NCI-H510A treated with DMSO at 0.1 percent for 48 hours (cell line): ENCODE data around the gene TCP11.
A peak's percentile ranks its signal among the peaks of the same experiment; 100 is the strongest.

Source experiments
- DNase-seq: peaks from one replicate; lab custom pipeline; 2025; lab: John Stamatoyannopoulos, UW

TCP11 gene

DNA sequence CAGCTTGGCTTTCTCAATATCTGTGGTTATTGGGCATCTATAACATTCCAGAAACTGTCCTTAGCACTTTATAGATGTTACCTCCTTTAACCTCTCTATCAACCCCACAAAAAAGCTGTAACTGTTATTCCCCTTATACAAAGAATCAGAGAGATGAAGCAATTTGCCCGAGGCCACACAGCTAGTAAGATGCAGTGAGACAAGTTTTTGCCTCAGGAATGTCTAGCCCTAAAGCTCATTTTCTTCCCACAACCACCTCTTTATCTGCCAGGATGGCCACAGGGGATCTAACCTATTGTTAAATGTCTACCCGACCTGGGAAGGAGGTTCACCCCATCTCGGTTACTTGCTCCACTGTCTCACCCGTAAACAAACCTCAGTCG, 31.9 kb upstream of the TCP11 start:
- no peak for DNase-seq

DNA sequence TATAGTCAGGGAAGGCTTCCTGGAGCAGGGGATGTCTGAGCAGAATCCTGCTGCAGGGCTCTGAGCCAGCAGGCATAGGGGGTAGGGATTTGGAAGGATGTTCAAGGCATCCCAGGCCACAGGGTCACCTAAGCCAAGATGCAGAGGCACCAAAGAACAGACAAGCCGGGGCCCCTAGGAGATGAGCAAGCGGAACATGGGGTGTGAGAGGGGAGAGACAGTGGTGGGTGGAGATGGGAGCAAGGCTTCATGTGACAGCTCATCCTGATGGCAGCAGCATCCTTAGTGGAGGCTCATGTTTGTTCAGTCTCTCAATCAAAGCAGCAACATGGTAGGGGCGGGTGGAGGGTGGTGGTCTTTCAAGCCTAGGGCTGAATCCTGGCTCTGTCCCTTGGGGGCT, 29.8 kb upstream of the TCP11 start:
- DNase-seq = no peak

GRCh38 chr6:35170166-35170565, 29.0 kb upstream of the TCP11 start:
- DNase-seq = no peak

DNA sequence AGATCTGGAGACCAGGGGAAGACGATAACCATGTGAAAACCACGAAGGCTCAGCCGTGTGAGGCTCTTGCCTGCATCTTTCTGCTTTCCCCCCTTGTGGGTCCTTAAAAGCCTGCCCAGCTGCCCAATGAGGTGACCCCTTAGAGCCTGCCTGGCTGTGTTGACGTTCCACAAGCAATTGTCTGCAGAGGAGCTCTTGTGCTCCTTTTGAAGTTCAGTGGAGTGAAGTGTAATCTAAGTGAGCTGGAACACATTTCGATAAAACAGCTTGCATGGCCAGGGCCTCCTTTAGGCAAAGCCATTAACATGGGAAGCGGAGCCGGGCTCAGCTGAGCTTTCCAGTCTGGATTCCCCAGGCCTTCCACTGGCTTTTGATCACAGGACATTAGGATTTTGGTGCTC, 27.3 kb upstream of the TCP11 start:
- peak; percentile 94 for DNase-seq

GRCh38 chr6:35167505-35167904, 26.4 kb upstream of the TCP11 start:
- no peak for DNase-seq

GRCh38 chr6:35166520-35166919, 25.4 kb upstream of the TCP11 start:
- DNase-seq = peak; percentile 84

DNA sequence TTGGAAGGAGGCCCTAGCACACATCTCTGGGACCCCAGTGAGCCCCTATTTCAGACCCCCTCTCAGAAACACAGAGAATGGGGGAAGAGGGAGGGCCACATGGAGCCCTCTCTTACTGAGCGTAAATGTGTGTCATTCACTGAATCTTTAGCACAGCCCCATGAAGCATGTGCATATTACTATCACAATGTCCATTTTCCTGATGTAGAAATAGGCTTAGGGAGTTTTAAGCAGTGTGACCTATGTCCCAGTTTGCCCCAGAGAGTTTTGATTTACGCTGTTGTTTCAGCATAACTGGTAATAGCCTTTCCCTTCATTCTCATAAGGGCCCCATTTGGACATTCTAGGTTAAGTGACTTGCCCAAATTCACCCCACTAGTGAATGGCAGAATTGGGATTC, 25.0 kb upstream of the TCP11 start:
- DNase-seq = no peak

DNA sequence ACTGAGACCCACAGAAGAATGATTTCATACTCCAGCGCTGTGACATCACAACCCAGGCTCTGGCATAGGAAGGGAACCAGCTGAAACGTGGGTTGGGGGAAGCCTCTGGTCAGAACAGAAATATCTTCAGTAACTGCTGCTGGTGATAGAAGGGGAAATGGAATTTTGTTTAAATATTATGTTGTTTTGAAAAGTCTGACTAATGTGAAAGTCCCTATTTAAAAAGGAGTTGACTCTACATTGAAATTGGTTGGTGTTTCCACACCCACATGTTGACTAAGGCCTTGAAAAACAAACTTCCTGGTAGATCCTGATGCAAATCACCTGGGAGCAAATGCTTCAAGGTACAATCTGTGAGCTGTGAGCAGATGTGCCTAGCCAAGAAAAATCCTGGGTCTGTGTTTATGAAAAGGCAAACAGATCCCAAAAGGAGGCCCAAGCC, 24.5 kb upstream of the TCP11 start:
- peak; percentile 75 for DNase-seq

- peak; percentile 35 for DNase-seq
Measured at GRCh38 chr6:35164868-35165267, 23.7 kb upstream of the TCP11 start.

- peak; percentile 70 for DNase-seq
Measured at GRCh38 chr6:35164277-35164676, 23.1 kb upstream of the TCP11 start.

- DNase-seq = no peak
Measured at GRCh38 chr6:35163836-35164235, 22.7 kb upstream of the TCP11 start.

- no peak for DNase-seq
Measured at GRCh38 chr6:35161776-35162607, 20.9 kb upstream of the TCP11 start.

GRCh38 chr6:35161266-35161665, 20.1 kb upstream of the TCP11 start:
- no peak for DNase-seq

DNA sequence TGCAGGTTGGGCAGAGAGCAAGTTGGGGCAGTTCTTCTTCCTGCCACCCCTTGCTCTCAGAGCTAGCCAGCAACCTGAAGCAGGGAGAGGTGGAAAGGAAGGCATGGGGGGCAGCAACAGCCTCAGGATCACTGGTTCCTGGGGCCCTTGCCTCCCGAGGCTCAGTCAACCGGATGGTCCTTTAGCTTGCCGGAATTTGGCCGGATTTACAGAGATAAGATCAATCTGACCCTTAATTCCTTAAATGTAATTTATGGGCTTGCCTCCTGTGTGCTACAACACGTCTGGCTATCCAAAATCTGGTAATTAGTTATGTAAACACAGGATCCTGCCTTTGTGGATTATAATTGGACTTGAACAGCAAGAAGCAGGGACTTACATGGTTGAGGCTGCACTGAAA, 19.5 kb upstream of the TCP11 start:
- no peak for DNase-seq

GRCh38 chr6:35158520-35158919, 17.4 kb upstream of the TCP11 start:
- DNase-seq = no peak

GRCh38 chr6:35154947-35155346, 13.8 kb upstream of the TCP11 start:
- no peak for DNase-seq

DNA sequence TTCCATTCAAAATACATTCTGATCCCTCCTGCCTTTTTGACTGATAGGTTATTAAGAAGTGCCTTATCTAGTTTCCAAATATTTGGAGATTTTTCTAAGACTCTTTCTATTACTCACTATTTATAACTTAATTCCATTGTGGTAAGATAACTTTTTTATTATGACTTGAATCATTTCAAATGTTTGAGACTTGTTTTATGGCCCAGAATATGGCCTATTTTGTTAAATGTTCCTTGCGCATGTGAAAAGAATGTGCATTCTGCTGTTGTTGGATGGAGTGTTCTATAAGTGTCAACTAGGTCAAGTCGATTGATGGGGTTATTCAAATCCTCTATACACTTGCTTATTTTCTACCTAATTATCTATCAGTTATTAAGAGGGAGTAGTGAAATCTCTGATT, 13.1 kb upstream of the TCP11 start:
- DNase-seq = no peak

DNA sequence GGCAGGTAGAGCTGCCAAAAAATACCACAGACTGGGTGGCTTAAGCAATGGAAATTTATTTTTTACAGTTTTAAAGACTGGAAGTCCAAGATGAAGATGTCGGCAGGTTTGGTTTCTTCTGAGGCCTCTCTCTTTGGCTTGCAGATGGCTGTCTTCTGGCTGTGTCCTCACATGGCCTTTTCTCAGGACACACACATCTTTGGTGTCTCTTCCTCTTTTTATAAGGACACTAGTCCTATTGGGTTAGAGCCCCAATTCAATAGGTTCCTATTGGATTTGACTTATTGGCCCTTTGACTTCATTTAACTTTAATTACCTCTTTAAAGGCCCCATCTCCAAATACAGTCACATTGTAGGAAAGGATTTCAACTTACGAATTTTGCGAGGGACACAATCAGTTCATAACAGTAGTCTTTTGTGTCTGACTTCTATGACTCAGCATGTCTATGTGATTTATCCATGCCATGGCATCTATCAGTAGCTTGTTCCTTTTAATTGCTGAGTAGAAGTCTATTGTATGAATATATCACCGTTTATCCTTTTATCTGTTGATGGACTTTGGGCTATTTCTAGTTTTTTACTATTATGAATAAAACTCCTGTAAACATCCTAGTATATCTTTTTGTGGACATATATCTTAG, 11.0 kb upstream of the TCP11 start:
- DNase-seq = no peak

DNA sequence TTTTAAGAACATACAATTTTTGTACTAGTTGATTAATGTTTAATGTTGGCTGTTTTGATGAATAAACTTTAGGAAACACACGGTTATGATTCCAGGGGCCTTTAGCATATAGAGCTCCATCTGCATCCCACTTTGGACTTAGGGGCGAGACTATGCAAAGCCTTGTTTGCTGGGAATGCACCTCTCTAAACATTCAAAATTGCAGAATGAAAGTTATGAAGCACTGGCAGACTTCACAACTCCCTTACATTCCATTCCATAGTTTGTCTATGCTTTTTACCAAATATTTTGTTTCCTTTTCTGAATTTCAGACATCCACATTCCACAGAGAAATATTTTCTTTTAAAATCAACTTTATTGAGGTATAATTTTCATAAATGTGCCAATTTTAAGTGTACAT, 10.3 kb upstream of the TCP11 start:
- no peak for DNase-seq

DNA sequence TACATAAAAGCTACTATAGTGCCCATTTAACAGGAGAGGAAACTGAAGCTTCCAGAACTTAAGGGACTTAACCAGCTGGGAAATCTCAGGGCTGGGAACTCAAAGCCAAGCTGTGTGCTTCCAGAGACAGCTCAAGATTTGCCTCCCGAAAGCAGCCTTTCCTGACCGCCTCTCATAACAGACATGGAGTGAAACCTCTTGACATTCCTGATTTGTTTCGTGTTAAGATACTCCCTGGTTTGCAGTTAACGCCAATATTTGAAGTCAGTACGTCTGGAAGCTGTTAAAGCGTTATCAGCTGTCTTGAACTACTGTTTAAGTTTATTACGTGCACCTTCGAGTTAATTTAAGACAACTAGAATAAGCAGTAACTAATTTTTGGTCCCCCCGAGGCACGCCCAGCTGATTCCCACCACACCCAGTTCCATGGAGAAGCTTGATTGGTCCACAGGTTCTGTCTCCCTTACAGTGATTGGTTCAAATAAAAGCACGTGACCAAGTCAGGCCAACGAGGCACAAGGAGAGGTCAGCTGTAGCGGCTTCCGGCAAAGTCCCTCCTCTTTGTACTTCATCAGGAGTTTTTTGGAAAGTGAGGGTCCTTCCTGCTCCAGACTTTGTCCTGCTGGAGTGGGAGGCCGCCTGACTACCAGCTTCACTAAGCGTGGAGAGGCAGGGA, 8.9 kb upstream of the TCP11 start:
- DNase-seq = no peak

GRCh38 chr6:35148167-35148741, 7.1 kb upstream of the TCP11 start:
- no peak for DNase-seq

GRCh38 chr6:35147486-35147885, 6.3 kb upstream of the TCP11 start:
- no peak for DNase-seq

- DNase-seq = no peak
Measured at GRCh38 chr6:35147026-35147425, 5.9 kb upstream of the TCP11 start.
